GM18861 (cell line): ENCODE data around the gene DENND2A.

Experiments used
- ATAC-seq: cut with Tn5 transposase; IDR thresholded peaks from one replicate; pipeline ENCODE4 v1.9.1; 2021; ENCODE audit not compliant: unreplicated experiment

DENND2A gene

GRCh38 chr7:140476698-140477261 is 163.8 kb downstream of the DENND2A start:
- no peak for ATAC-seq

- ATAC-seq = no peak
Measured at GRCh38 chr7:140475747-140476333, 164.8 kb downstream of the DENND2A start.
